Measurements from ENCODE around the gene SPRR4.

GRCh38 chr1:152969036-152969435 lies 1.4 kb upstream of the SPRR4 start:
- TF ChIP-seq CTCF (IDR thresholded peaks at IDR 0.05; ENCODE audit: insufficient read depth, low read length, poor library complexity, severe bottlenecking) (no peak), EZH2phosphoT487 (conservative IDR thresholded peaks at IDR 0.05; ENCODE audit: low read length) (no peak)
